H1 (cell line): Measurements from ENCODE around the gene FOXN4. TPM values are rescaled to one million over a fixed set of nuclear protein-coding genes. Genes with fewer than 3 reads are reported as not detected.

ENCODE experiments used
- CTCF ChIA-PET: fragments of 300-600 bp; sonication (Branson Sonifier 250); formaldehyde crosslinking; loops from one replicate; lab custom pipeline; 2021; ENCODE audit not compliant: partially characterized antibody; lab: Charles Lee
- POLR2A ChIA-PET: fragments of 300-600 bp; sonication (Branson Sonifier 250); formaldehyde crosslinking; loops from one replicate; lab custom pipeline; 2021; ENCODE audit warnings: inconsistent platforms; ENCODE audit not compliant: partially characterized antibody; lab: Charles Lee
- DNase-seq, 2 experiments: peaks; one replicate each; pipeline versions ENCODE4 v3.0.0 to v3.0.0-alpha.2; 2010 to 2022; ENCODE audit warnings: low spot score in 2 of 2, low read depth in 1 of 2, mixed read lengths in 1 of 2
- FAIRE-seq: peaks from 2 replicates; lab custom pipeline; 2011; peaks lifted over from hg19 to GRCh38; lab: Jason Lieb, UNC
- H2AFZ ChIP-seq: 2 replicates; pipeline ENCODE4 v1.8.1; 2012; ENCODE audit warnings: low read length, inconsistent platforms
- H2AK5ac ChIP-seq: 2 replicates; pipeline ENCODE4 v1.6.1; 2013; ENCODE audit warnings: low read depth, low read length
- H2BK120ac ChIP-seq: replicated peaks from 2 replicates; pipeline ENCODE3; 2013; ENCODE audit warnings: low read depth, low read length, inconsistent platforms
- H2BK12ac ChIP-seq: 2 replicates; pipeline ENCODE4 v1.6.1; 2013; ENCODE audit warnings: low read depth, low read length
- H2BK15ac ChIP-seq: 2 replicates; pipeline ENCODE4 v1.6.1; 2013; ENCODE audit warnings: low read length
- H2BK20ac ChIP-seq: 2 replicates; pipeline ENCODE4 v1.6.1; 2013; ENCODE audit warnings: low read length
- H2BK5ac ChIP-seq: 2 replicates; pipeline ENCODE4 v1.6.1; 2013; ENCODE audit warnings: low read depth, low read length
- H3K14ac ChIP-seq: 2 replicates; pipeline ENCODE4 v1.6.1; 2013; ENCODE audit warnings: inconsistent platforms; ENCODE audit not compliant: insufficient read length
- H3K18ac ChIP-seq: 2 replicates; pipeline ENCODE4 v1.6.1; 2013; ENCODE audit warnings: low read length; ENCODE audit errors: extremely low read depth
- H3K23ac ChIP-seq: 2 replicates; pipeline ENCODE4 v1.6.1; 2013; ENCODE audit warnings: inconsistent platforms; ENCODE audit not compliant: insufficient read length
- H3K23me2 ChIP-seq: 2 replicates; pipeline ENCODE4 v1.6.1; 2013; ENCODE audit warnings: low read depth, low read length
- H3K27ac ChIP-seq: 2 replicates; pipeline ENCODE4 v1.6.1; 2011; ENCODE audit warnings: low read depth, low read length, inconsistent platforms
- H3K27me3 ChIP-seq, 4 experiments: replicated peaks in 1 of 4; 1 replicate in 1 of 4; 2 replicates in 3 of 4; pipeline versions ENCODE4 v1.6.1 to v1.8.1; 2011 to 2013; ENCODE audit warnings: low read length in 3 of 4, mild to moderate bottlenecking in 3 of 4, inconsistent platforms in 2 of 4, mixed read lengths in 2 of 4, moderate library complexity in 1 of 4; ENCODE audit not compliant: control insufficient read depth in 3 of 4, insufficient read depth in 3 of 4; ENCODE audit errors: extremely low read depth in 1 of 4
- H3K36me3 ChIP-seq, 4 experiments: 2 replicates each; pipeline versions ENCODE4 v1.6.1 to v1.8.1; 2011 to 2013; ENCODE audit warnings: mild to moderate bottlenecking in 4 of 4, low read length in 3 of 4, moderate library complexity in 2 of 4, control low read depth in 1 of 4, inconsistent platforms in 1 of 4; ENCODE audit not compliant: insufficient read depth in 4 of 4, control insufficient read depth in 2 of 4
- H3K4ac ChIP-seq: replicated peaks from 2 replicates; pipeline ENCODE3; 2013; ENCODE audit warnings: low read length, low read depth, mixed read lengths, inconsistent platforms; ENCODE audit not compliant: insufficient read length
- H3K4me1 ChIP-seq, 4 experiments: replicated peaks in 1 of 4; 1 replicate in 1 of 4; 2 replicates in 3 of 4; pipeline versions ENCODE4 v1.6.1 to v1.8.1; 2011 to 2013; ENCODE audit warnings: low read length in 3 of 4, inconsistent platforms in 2 of 4, mixed read lengths in 1 of 4; ENCODE audit not compliant: insufficient read depth in 4 of 4, control insufficient read depth in 3 of 4
- H3K4me2 ChIP-seq, 2 experiments: 2 replicates each; pipeline versions ENCODE4 v1.6.1 to v1.8.1; 2011 to 2013; ENCODE audit warnings: low read depth in 2 of 2, low read length in 2 of 2, control low read depth in 1 of 2, inconsistent platforms in 1 of 2, mild to moderate bottlenecking in 1 of 2; ENCODE audit not compliant: insufficient read depth in 1 of 2
- H3K4me3 ChIP-seq, 4 experiments: fragments of 200-600, 300-600 bp in 1 of 4; sonication (generic), shearing (Covaris generic), sonication (Bioruptor Twin) in 1 of 4; 2 replicates each; pipeline versions ENCODE4 v1.5.1 to v1.8.1; 2011 to 2016; ENCODE audit warnings: low read length in 4 of 4, low read depth in 3 of 4, control low read depth in 2 of 4, inconsistent platforms in 2 of 4, mild to moderate bottlenecking in 2 of 4, mixed read lengths in 1 of 4, moderate library complexity in 1 of 4; ENCODE audit not compliant: insufficient read depth in 2 of 4; ENCODE audit errors: extremely low read depth in 1 of 4
- H3K56ac ChIP-seq: replicated peaks from 2 replicates; pipeline ENCODE3; 2013; ENCODE audit warnings: low read depth, mild to moderate bottlenecking, mixed read lengths, low read length, inconsistent platforms; ENCODE audit not compliant: insufficient read length
- H3K79me1 ChIP-seq: 2 replicates; pipeline ENCODE4 v1.6.1; 2013; ENCODE audit warnings: low read depth, low read length, control low read depth
- H3K79me2 ChIP-seq, 2 experiments: 2 replicates each; pipeline versions ENCODE4 v1.6.1 to v1.8.1; 2012 to 2013; ENCODE audit warnings: low read length in 2 of 2, mild to moderate bottlenecking in 2 of 2, inconsistent platforms in 1 of 2; ENCODE audit not compliant: insufficient read depth in 2 of 2, control insufficient read depth in 1 of 2
- H3K9ac ChIP-seq, 4 experiments: replicated peaks in 1 of 4; 1 replicate in 1 of 4; 2 replicates in 3 of 4; pipeline versions ENCODE4 v1.6.1 to v1.8.1; 2011 to 2013; ENCODE audit warnings: low read depth in 3 of 4, low read length in 3 of 4, control low read depth in 2 of 4, mild to moderate bottlenecking in 2 of 4, moderate library complexity in 2 of 4, inconsistent platforms in 1 of 4; ENCODE audit errors: extremely low read depth in 1 of 4
- H3K9me3 ChIP-seq, 2 experiments: 2 replicates each; pipeline versions ENCODE4 v1.6.1 to v1.8.1; 2012 to 2013; ENCODE audit warnings: mild to moderate bottlenecking in 2 of 2, moderate library complexity in 2 of 2, control low read depth in 1 of 2, inconsistent platforms in 1 of 2, low read depth in 1 of 2, low read length in 1 of 2, mixed read lengths in 1 of 2; ENCODE audit not compliant: insufficient read depth in 2 of 2
- H4K20me1 ChIP-seq, 2 experiments: replicated peaks in 1 of 2; 2 replicates each; pipeline versions ENCODE3 to v1.8.1; 2011 to 2013; ENCODE audit warnings: inconsistent platforms in 2 of 2, low read length in 2 of 2, mild to moderate bottlenecking in 1 of 2; ENCODE audit not compliant: insufficient read depth in 2 of 2, control insufficient read depth in 1 of 2
- H4K5ac ChIP-seq: 2 replicates; pipeline ENCODE4 v1.6.1; 2013; ENCODE audit warnings: low read length, low read depth, mixed read lengths, inconsistent platforms; ENCODE audit not compliant: insufficient read length
- H4K8ac ChIP-seq: 2 replicates; pipeline ENCODE4 v1.8.0; 2013; ENCODE audit warnings: mild to moderate bottlenecking, moderate library complexity, low read length, inconsistent platforms; ENCODE audit not compliant: insufficient read depth; ENCODE audit errors: extremely low read depth
- H4K91ac ChIP-seq: replicated peaks from 2 replicates; pipeline ENCODE3; 2013; ENCODE audit warnings: low read length, mixed read lengths, inconsistent platforms; ENCODE audit not compliant: insufficient read length
- BACH1 ChIP-seq: IDR thresholded peaks from 2 replicates; pipeline ENCODE4 v1.6.1; 2012; ENCODE audit warnings: low read length, improper control_type of control experiment
- CHD1 ChIP-seq: IDR thresholded peaks from 2 replicates; pipeline ENCODE4 v1.6.1; 2012; ENCODE audit warnings: low read depth, low read length, improper control_type of control experiment
- CHD2 ChIP-seq: IDR thresholded peaks from 2 replicates; pipeline ENCODE4 v1.6.1; 2012; ENCODE audit warnings: low read length, improper control_type of control experiment
- GTF2F1 ChIP-seq: IDR thresholded peaks from 2 replicates; pipeline ENCODE4 v1.6.1; 2012; ENCODE audit warnings: low read depth, low read length, improper control_type of control experiment, borderline replicate concordance
- HDAC6 ChIP-seq: IDR thresholded peaks from one replicate; pipeline ENCODE4 v1.7.1; 2012; ENCODE audit warnings: low read depth, mild to moderate bottlenecking, inconsistent platforms, low read length, moderate library complexity
- KDM1A ChIP-seq: fragments of 200-600, 300-600 bp; sonication (generic); IDR thresholded peaks from 2 replicates; pipeline ENCODE4 v1.7.1; 2016; ENCODE audit warnings: mild to moderate bottlenecking, low read length, borderline replicate concordance
- RFX5 ChIP-seq: IDR thresholded peaks from 2 replicates; pipeline ENCODE4 v1.6.1; 2011; ENCODE audit warnings: low read depth, low read length, improper control_type of control experiment, borderline replicate concordance
- SRF ChIP-seq: IDR thresholded peaks from 2 replicates; pipeline ENCODE4 v1.6.1; 2011; ENCODE audit warnings: mild to moderate bottlenecking, low read depth, low read length, moderate library complexity
- WGBS, 2 experiments: shearing (Covaris generic) in 1 of 2; methylation state at CpG; one replicate each; pipeline versions ENCODE4 v1.1.6 to v1.1.7; 2013 to 2015; ENCODE audit warnings: low lambda C conversion rate in 2 of 2, mixed read lengths in 2 of 2, inconsistent platforms in 1 of 2, low coverage in 1 of 2, missing lambda C conversion rate in 1 of 2; ENCODE audit not compliant: insufficient replicate concordance in 2 of 2, insufficient coverage in 1 of 2, insufficient read length in 1 of 2; ENCODE audit errors: extremely low coverage in 1 of 2, missing lambda C conversion rate in 1 of 2; 5-methylcytosine and 5-hydroxymethylcytosine counted together
- polyA plus RNA-seq, 7 experiments: library from polyadenylated mRNA; depleted of rRNA in 3 of 7; stranded (reverse) in 5 of 7; unstranded in 2 of 7; fragments of >200 nt in 5 of 7; fragments of 200-250 nt in 2 of 7; gene quantifications; 1 replicate in 5 of 7; 2 replicates in 1 of 7; 4 replicates in 1 of 7; pipeline versions ENCODE4 v1.2.1 to v1.2.3, GENCODE V29; 2011 to 2013; ENCODE audit warnings: missing spikeins in 2 of 7, mixed read lengths in 2 of 7
- total RNA-seq: library from RNA; stranded (reverse); fragmentation: NEBNext Ultra II Directional; extraction: Animal tissue kit (Norgen Biotek cat#: 25700); gene quantifications from 2 replicates; pipeline ENCODE4 v1.2.1, GENCODE V29; 2021

The FOXN4 gene
- total and polyA plus RNA-seq, 2 of the 8 experiments (the other 6 are each of a cell fraction or from before 2014, with no cell fraction given): 0.26 to 0.29 TPM

- POLR2A ChIA-PET: interaction anchor here (0.6 kb wide), 1 partner anchor 12 kb away, joined by 3 read pairs; no protein-coding TSS in a partner anchor
Measured at GRCh38 chr12:109270494-109270893, 38.6 kb downstream of the FOXN4 start.

More at GRCh38 chr12:109270494-109270893, 38.6 kb downstream of the FOXN4 start:
- no peak overlapping the region for H2BK5ac ChIP-seq
- H3K4me1 ChIP-seq: peaks cover 0 to 7% (median 2%) of the 10 kb centered on the region in 4 experiments; a peak in 3 of 7 replicates
- H3K9me3 ChIP-seq: no peaks in the 10 kb centered on the region
- no peak overlapping the region for H2AK5ac ChIP-seq
- no peak overlapping the region for H2BK120ac ChIP-seq
- no peaks in the 10 kb centered on the region for H4K20me1 ChIP-seq
- H2BK12ac ChIP-seq: no peak overlapping the region
- H3K23me2 ChIP-seq: no peaks in the 10 kb centered on the region
- no peak for TF ChIP-seq RFX5
- TF ChIP-seq SRF: no peak
- no peak for TF ChIP-seq HDAC6
- TF ChIP-seq GTF2F1: no peak
- TF ChIP-seq CHD2: no peak
- TF ChIP-seq KDM1A: no peak
- no peak for TF ChIP-seq BACH1
- no peak for TF ChIP-seq CHD1
- H4K91ac ChIP-seq: no peak overlapping the region
- no peak overlapping the region for H3K4me2 ChIP-seq
- CTCF ChIA-PET: interaction anchor here (2.0 kb wide), 1 partner anchor 16 kb away, joined by 5 read pairs; no protein-coding TSS in a partner anchor
- no peak overlapping the region for H4K8ac ChIP-seq
- 0% methylated on average over 1 of the region's 1 CpG; no CpG with 5 or more reads in 1 of the 2 experiments for WGBS, 2 experiments
- H3K23ac ChIP-seq: no peak overlapping the region
- no peak for DNase-seq
- H3K27ac ChIP-seq: no peak overlapping the region
- H3K18ac ChIP-seq: no peak overlapping the region
- no peak overlapping the region for H3K4ac ChIP-seq
- no peak overlapping the region for H2BK20ac ChIP-seq
- no peaks in the 10 kb centered on the region; the same call in 1 of the 2 replicates for H3K79me1 ChIP-seq
- no peaks in the 10 kb centered on the region for H3K36me3 ChIP-seq
- peaks cover 0 to 2% (median 0%) of the 10 kb centered on the region in 4 experiments; a peak in 1 of 7 replicates for H3K27me3 ChIP-seq
- H3K9ac ChIP-seq: no peak overlapping the region
- H3K4me3 ChIP-seq: no peak overlapping the region
- H3K56ac ChIP-seq: no peak overlapping the region
- no peak for FAIRE-seq
- no peak overlapping the region for H2BK15ac ChIP-seq
- no peak overlapping the region for H4K5ac ChIP-seq
- H3K79me2 ChIP-seq: no peaks in the 10 kb centered on the region
- no peak overlapping the region for H3K14ac ChIP-seq
- no peak overlapping the region for H2AFZ ChIP-seq
